HCT116 (cell line): Measurements from ENCODE around the gene CFAP46. TPM values are rescaled to one million over a fixed set of nuclear protein-coding genes. Genes with fewer than 3 reads are reported as not detected.

ENCODE experiments used
- ATAC-seq: fragments of 200-7000 bp; cut with Tn5 transposase; 2 replicates; pipeline ENCODE4 v1.9.1; 2020; ENCODE audit warnings: mild to moderate bottlenecking, moderate library complexity
- BruUV-seq: library from RNA; stranded (reverse); fragments of 400-500 nt; replicated peaks from 2 replicates; lab custom pipeline; 2021; lab: Mats Ljungman, UMichigan
- CTCF ChIA-PET: fragments of 300-600 bp; sonication (Branson Sonifier 250); formaldehyde crosslinking; loops from one replicate; lab custom pipeline; 2021; ENCODE audit warnings: antibody characterized with exemption; lab: Charles Lee
- POLR2A ChIA-PET: fragments of 300-600, 350-600 bp; sonication (Branson Sonifier 250); formaldehyde crosslinking; loops from one replicate; lab custom pipeline; 2021; ENCODE audit warnings: antibody characterized with exemption; lab: Charles Lee
- RAD21 ChIA-PET, 2 experiments: fragments of 300-600 bp; sonication (Branson Sonifier 250); formaldehyde crosslinking; loops; one replicate each; lab custom pipeline; 2023; ENCODE audit warnings: low total read pairs in 2 of 2; ENCODE audit not compliant: uncharacterized antibody in 2 of 2, unreplicated experiment in 2 of 2, low non-redundant PET in 1 of 2; lab: Charles Lee
- DNase-seq: peaks from one replicate; pipeline ENCODE4 v3.0.0-alpha.2; 2010; ENCODE audit warnings: low read depth, low spot score
- H2AFZ ChIP-seq: fragments of 200-600 bp; shearing (Covaris generic), sonication (generic); 2 replicates; pipeline ENCODE4 v1.6.1; 2017; ENCODE audit warnings: low read depth, mixed run types, mixed read lengths, antibody characterized with exemption, low read length; ENCODE audit not compliant: poor library complexity, severe bottlenecking
- H3K27ac ChIP-seq: 2 replicates; pipeline ENCODE4 v1.5.1; 2012; ENCODE audit warnings: low read depth, low read length
- H3K27me3 ChIP-seq: fragments of 200-600 bp; sonication (generic); 2 replicates; pipeline ENCODE4 v1.6.1; 2016; ENCODE audit warnings: mixed run types, low read length, mixed read lengths; ENCODE audit not compliant: insufficient read depth
- H3K36me3 ChIP-seq, 2 experiments: fragments of 200-500 bp in 1 of 2; fragments of 200-600 bp in 1 of 2; sonication (Bioruptor generic) in 1 of 2; sonication (generic) in 1 of 2; 2 replicates each; pipeline versions ENCODE4 v1.5.1 to v1.6.1; 2014 to 2016; ENCODE audit warnings: low read length in 2 of 2, inconsistent platforms in 1 of 2, mixed read lengths in 1 of 2, mixed run types in 1 of 2; ENCODE audit not compliant: insufficient read depth in 2 of 2, control insufficient read depth in 1 of 2
- H3K4me1 ChIP-seq, 2 experiments: fragments of 200-600 bp in 1 of 2; sonication (generic) in 1 of 2; 2 replicates each; pipeline versions ENCODE4 v1.5.1 to v1.6.1; 2012 to 2017; ENCODE audit warnings: low read length in 2 of 2, inconsistent platforms in 1 of 2, mild to moderate bottlenecking in 1 of 2, mixed read lengths in 1 of 2, mixed run types in 1 of 2, moderate library complexity in 1 of 2; ENCODE audit not compliant: insufficient read depth in 2 of 2, control insufficient read depth in 1 of 2
- H3K4me2 ChIP-seq: fragments of 200-600 bp; sonication (generic); 2 replicates; pipeline ENCODE4 v1.6.1; 2017; ENCODE audit warnings: mixed run types, low read length, mixed read lengths
- H3K4me3 ChIP-seq, 2 experiments: fragments of 200-600 bp in 1 of 2; sonication (generic) in 1 of 2; replicated peaks in 1 of 2; 2 replicates each; pipeline ENCODE4 v1.5.1; 2011 to 2016; ENCODE audit warnings: low read length in 2 of 2, control low read depth in 1 of 2, low read depth in 1 of 2, mild to moderate bottlenecking in 1 of 2, mixed read lengths in 1 of 2, mixed run types in 1 of 2
- H3K79me2 ChIP-seq: fragments of 200-600 bp; sonication (generic); 2 replicates; pipeline ENCODE4 v1.6.1; 2017; ENCODE audit warnings: mild to moderate bottlenecking, mixed run types, low read length, moderate library complexity, mixed read lengths; ENCODE audit not compliant: insufficient read depth
- H3K9ac ChIP-seq: fragments of 200-600 bp; sonication (generic); 2 replicates; pipeline ENCODE4 v1.6.1; 2016; ENCODE audit warnings: low read length, mixed read lengths
- H3K9me2 ChIP-seq: fragments of 200-600 bp; sonication (generic), shearing (Covaris generic); 2 replicates; pipeline ENCODE4 v1.6.1; 2017; ENCODE audit warnings: mixed run types, mild to moderate bottlenecking, moderate library complexity; ENCODE audit not compliant: insufficient read depth
- H3K9me3 ChIP-seq, 2 experiments: fragments of 200-500 bp in 1 of 2; fragments of 200-600 bp in 1 of 2; sonication (Bioruptor generic) in 1 of 2; sonication (generic) in 1 of 2; 2 replicates each; pipeline ENCODE4 v1.6.1; 2014 to 2017; ENCODE audit warnings: low read length in 2 of 2, mixed read lengths in 2 of 2, inconsistent platforms in 1 of 2, low read depth in 1 of 2, mild to moderate bottlenecking in 1 of 2, mixed run types in 1 of 2, moderate library complexity in 1 of 2; ENCODE audit not compliant: control insufficient read depth in 1 of 2, insufficient read depth in 1 of 2
- H4K20me1 ChIP-seq: fragments of 200-600 bp; sonication (generic), shearing (Covaris generic); 2 replicates; pipeline ENCODE4 v1.6.1; 2017; ENCODE audit warnings: mixed run types, mild to moderate bottlenecking, moderate library complexity; ENCODE audit not compliant: insufficient read depth
- ATF3 ChIP-seq: IDR thresholded peaks from 2 replicates; pipeline ENCODE4 v1.6.1; 2012
- CTCF ChIP-seq, 3 experiments: fragments of 200-600 bp in 1 of 3; sonication (generic) in 1 of 3; IDR thresholded peaks in 2 of 3; conservative IDR thresholded peaks in 1 of 3; 2 replicates each; pipeline ENCODE4 v1.5.1; 2012 to 2017; ENCODE audit warnings: low read depth in 2 of 3, low read length in 2 of 3, antibody characterized with exemption in 1 of 3, borderline replicate concordance in 1 of 3, control low read depth in 1 of 3, mild to moderate bottlenecking in 1 of 3, mixed read lengths in 1 of 3, mixed run types in 1 of 3, moderate library complexity in 1 of 3; ENCODE audit not compliant: insufficient read depth in 1 of 3
- EGR1 ChIP-seq: IDR thresholded peaks from 2 replicates; pipeline ENCODE4 v1.6.1; 2012; ENCODE audit warnings: low read depth
- ELF1 ChIP-seq: IDR thresholded peaks from 2 replicates; pipeline ENCODE4 v1.6.1; 2012; ENCODE audit warnings: low read depth, borderline replicate concordance
- EZH2 ChIP-seq: fragments of 200-600 bp; sonication (generic); IDR thresholded peaks from 2 replicates; pipeline ENCODE4 v1.6.1; 2017; ENCODE audit warnings: antibody characterized with exemption, mixed run types
- EZH2phosphoT487 ChIP-seq: fragments of 200-600 bp; IDR thresholded peaks from 2 replicates; pipeline ENCODE4 v1.6.1; 2018; ENCODE audit warnings: antibody characterized with exemption, borderline replicate concordance
- JUND ChIP-seq: IDR thresholded peaks from 2 replicates; pipeline ENCODE4 v1.6.1; 2012
- MAX ChIP-seq: IDR thresholded peaks from 2 replicates; pipeline ENCODE4 v1.6.1; 2012
- POLR2A ChIP-seq: IDR thresholded peaks from 2 replicates; pipeline ENCODE4 v1.7.0; 2011; ENCODE audit warnings: borderline replicate concordance; ENCODE audit not compliant: insufficient read depth, insufficient read length; ENCODE audit errors: extremely low read depth
- POLR2AphosphoS5 ChIP-seq: IDR thresholded peaks from 2 replicates; pipeline ENCODE4 v1.6.1; 2011; ENCODE audit warnings: mild to moderate bottlenecking, low read depth, low read length, moderate library complexity
- RAD21 ChIP-seq: IDR thresholded peaks from 2 replicates; pipeline ENCODE4 v1.6.1; 2012; ENCODE audit warnings: low read depth, mild to moderate bottlenecking
- REST ChIP-seq: IDR thresholded peaks from 2 replicates; pipeline ENCODE4 v1.6.1; 2012; ENCODE audit warnings: low read depth
- SIN3A ChIP-seq: IDR thresholded peaks from 2 replicates; pipeline ENCODE4 v1.6.1; 2012; ENCODE audit warnings: low read depth
- SP1 ChIP-seq: IDR thresholded peaks from 2 replicates; pipeline ENCODE4 v1.6.1; 2012; ENCODE audit warnings: low read depth
- SRF ChIP-seq: IDR thresholded peaks from 2 replicates; pipeline ENCODE4 v1.6.1; 2012; ENCODE audit warnings: low read depth
- TCF7L2 ChIP-seq: IDR thresholded peaks from 2 replicates; pipeline ENCODE4 v1.7.0; 2011; ENCODE audit warnings: borderline replicate concordance, inconsistent platforms; ENCODE audit not compliant: insufficient read depth, insufficient read length; ENCODE audit errors: extremely low read depth
- YY1 ChIP-seq: IDR thresholded peaks from 2 replicates; pipeline ENCODE4 v1.6.1; 2011; ENCODE audit warnings: low read length, low read depth, moderate library complexity, mild to moderate bottlenecking; ENCODE audit not compliant: insufficient replicate concordance; ENCODE audit errors: extremely low read depth
- ZBTB33 ChIP-seq: IDR thresholded peaks from 2 replicates; pipeline ENCODE4 v1.6.1; 2011; ENCODE audit warnings: mild to moderate bottlenecking, low read length, moderate library complexity; ENCODE audit not compliant: insufficient replicate concordance; ENCODE audit errors: extremely low read depth
- ZNF274 ChIP-seq: fragments of 200-500 bp; sonication (Bioruptor generic); IDR thresholded peaks from 2 replicates; pipeline ENCODE4 v1.6.1; 2014; ENCODE audit warnings: mild to moderate bottlenecking, low read depth, low read length, inconsistent platforms
- intact Hi-C: fragments of 100-400 bp; cut with micrococcal nuclease; formaldehyde crosslinking; loops from 2 replicates; pipeline ENCODE4 v1.10.0; 2022
- total RNA-seq: library from RNA; stranded (reverse); gene quantifications from one replicate; pipeline ENCODE4 v1.2.1, GENCODE V29; 2021; ENCODE audit not compliant: unreplicated experiment

CFAP46 gene
- total RNA-seq, 1 experiment from 2014 or later, result 1.4 TPM

GRCh38 chr10:132886211-132887099 lies 55.9 kb downstream of the CFAP46 start:
- H3K9me2 ChIP-seq, result no peaks in the 10 kb centered on the region
- H3K27me3 ChIP-seq, result no peaks in the 10 kb centered on the region
- H3K27ac ChIP-seq, result no peak overlapping the region
- DNase-seq (no peak), ATAC-seq (no peak)
- intact Hi-C loops, result no loop called here
- no peaks in the 10 kb centered on the region for H3K4me1 ChIP-seq
- BruUV-seq, result no TSS peak
- H4K20me1 ChIP-seq, result no peaks in the 10 kb centered on the region
- H3K4me3 ChIP-seq, result no peak overlapping the region
- CTCF ChIA-PET, result no interaction called here
- H2AFZ ChIP-seq, result no peak overlapping the region
- H3K9ac ChIP-seq, result no peak overlapping the region
- no peak for TF ChIP-seq CTCF (IDR thresholded peaks at IDR 0.05 in 2 of 3, conservative IDR thresholded peaks at IDR 0.05 in 1 of 3; ENCODE audit: borderline replicate concordance in 1 of 3, insufficient read depth in 1 of 3, low read depth in 2 of 3, low read length in 2 of 3)
- no peak for TF ChIP-seq SP1
- TF ChIP-seq ZNF274, result no peak
- no peak for TF ChIP-seq ZBTB33
- TF ChIP-seq ELF1, result no peak
- TF ChIP-seq SRF, result no peak
- TF ChIP-seq MAX, result no peak
- TF ChIP-seq SIN3A, result no peak
- TF ChIP-seq ATF3, result no peak
- no peak for TF ChIP-seq EZH2
- no peak for TF ChIP-seq EGR1
- no peak for TF ChIP-seq RAD21
- TF ChIP-seq TCF7L2, result no peak
- TF ChIP-seq EZH2phosphoT487, result no peak
- no peak for TF ChIP-seq YY1
- no peak for TF ChIP-seq JUND
- TF ChIP-seq POLR2AphosphoS5, result no peak
- TF ChIP-seq POLR2A, result no peak
- TF ChIP-seq REST, result no peak
- H3K36me3 ChIP-seq, result no peaks in the 10 kb centered on the region
- POLR2A ChIA-PET, result no interaction called here
- H3K9me3 ChIP-seq, result no peaks in the 10 kb centered on the region
- RAD21 ChIA-PET, result no interaction called here
- H3K79me2 ChIP-seq, result no peaks in the 10 kb centered on the region
- H3K4me2 ChIP-seq, result no peak overlapping the region
